Stimulated activated CD4-positive, alpha-beta T cell treated with anti-CD3 and anti-CD28 coated beads, Interleukin-4, amount 100 ng/mL, for 4 hours (primary cell): ENCODE results near the gene HCAR3.

ENCODE experiments used
- DNase-seq, 2 experiments: peaks; one replicate each; pipeline ENCODE4 v3.0.0-alpha.2; 2020

HCAR3 gene

GRCh38 chr12:122665759-122666158 lies 50.9 kb downstream of the HCAR3 start:
- no peak for DNase-seq

GRCh38 chr12:122665349-122665748 lies 51.3 kb downstream of the HCAR3 start:
- DNase-seq: no peak
